Right cardiac atrium (tissue), 5 donors: ENCODE results near the gene UBE4A. TPM values are rescaled to one million over a fixed set of nuclear protein-coding genes. Genes with fewer than 3 reads are reported as not detected.

ENCODE experiments used
- ATAC-seq, 2 donors: fragments of 200-7000 bp; cut with Tn5 transposase; one replicate each; pipeline versions ENCODE4 v1.8.0 to v1.9.1; 2020; ENCODE audit warnings: moderate library complexity in 2 of 2, mild to moderate bottlenecking in 1 of 2
- DNase-seq, 3 donors: peaks; one replicate each; pipeline ENCODE4 v3.0.0-alpha.2; 2020
- H3K27ac ChIP-seq: one replicate; pipeline ENCODE4 v1.5.1; 2013; ENCODE audit warnings: mild to moderate bottlenecking, low read length, control low read depth, moderate library complexity
- H3K27me3 ChIP-seq: one replicate; pipeline ENCODE4 v1.6.1; 2013; ENCODE audit not compliant: control insufficient read depth, insufficient read depth
- H3K4me1 ChIP-seq: one replicate; pipeline ENCODE4 v1.6.1; 2013; ENCODE audit warnings: low read length; ENCODE audit not compliant: control insufficient read depth, insufficient read depth
- H3K4me3 ChIP-seq: one replicate; pipeline ENCODE4 v1.5.1; 2013; ENCODE audit warnings: low read length, control low read depth
- H3K9me3 ChIP-seq: one replicate; pipeline ENCODE4 v1.6.1; 2013; ENCODE audit warnings: low read length; ENCODE audit not compliant: control insufficient read depth
- WGBS: extraction: QIAGEN DNeasy Blood & Tissue Kit; methylation state at CpG from one replicate; pipeline ENCODE4 v1.1.7; 2013; 5-methylcytosine and 5-hydroxymethylcytosine counted together
- intact Hi-C, 4 donors: fragments of 100-400 bp; cut with DNase I; formaldehyde crosslinking; loops; one replicate each; pipeline versions ENCODE4 v1.11.0 to v1.14.0; 2022 to 2023
- polyA plus RNA-seq: library from polyadenylated mRNA; stranded (reverse); fragments of 200-250 nt; gene quantifications from one replicate; pipeline ENCODE4 v1.2.3, GENCODE V29; 2013
- total RNA-seq, 4 donors: library from RNA; stranded (reverse); fragmentation: NEBNext Ultra II Directional; extraction: Animal tissue kit (Norgen Biotek cat#: 25700); gene quantifications; one replicate each; pipeline ENCODE4 v1.2.1, GENCODE V29; 2021
- donor health status: healthy with polysubstance abuse.
- donor health status: DM: no; HTN: yes; CAD: no.
- donor health status: DM: no; HTN: no; CAD: no.
- donor health status: DM: no; HTN: yes; CAD: no; lungs with severe emphysema.
- donor health status: DM: yes; HTN: yes; CAD: no.

The UBE4A gene
- total and polyA plus RNA-seq, 5 donors = 15.9 to 45.8 (median 42.5) TPM

DNA sequence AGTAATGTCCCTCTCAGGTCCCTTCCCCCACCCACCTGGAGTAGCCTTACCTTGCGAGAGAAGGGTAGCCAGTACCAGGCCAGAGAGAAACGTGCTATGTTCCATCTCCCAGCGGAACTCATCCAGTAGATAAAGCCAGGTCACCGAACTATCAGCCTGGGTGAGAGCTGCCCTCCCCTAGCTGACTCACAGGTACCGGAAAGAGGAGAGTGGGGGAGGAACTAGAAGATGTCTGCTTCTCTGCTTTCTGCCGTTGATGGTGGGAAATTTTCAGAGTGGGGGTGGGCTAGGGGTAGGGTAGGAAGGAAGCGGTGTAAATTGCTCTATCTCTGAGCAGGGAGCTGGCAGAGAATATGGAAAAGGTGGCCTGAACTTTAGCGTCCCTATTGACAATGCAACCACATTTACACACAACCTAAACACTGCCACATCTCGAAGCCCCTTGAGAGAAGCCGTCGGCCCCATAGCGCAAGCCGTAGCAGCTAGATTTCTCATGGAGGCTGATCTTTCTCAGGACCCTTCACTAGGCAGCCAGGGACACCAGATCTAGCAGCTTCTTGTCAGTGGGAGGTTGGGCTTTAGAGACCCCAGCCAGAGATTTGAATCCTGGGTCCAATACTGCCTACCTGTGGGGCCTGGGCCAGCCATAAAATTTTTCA, 16.8 kb upstream of the UBE4A start, which contains the start of gene CD3D:
TSS of gene CD3D (minus strand) at position 203 of the 659 bp plus-strand sequence. CDS start at position 105, 98 bp downstream.
- ATAC-seq (no peak), DNase-seq (no peak)
- Histone ChIP-seq H3K4me3 (no peak within 1 kb of the TSS), H3K4me1 (no peaks in the 10 kb centered on the region), H3K27me3 (peaks cover 2% of the 10 kb centered on the region), H3K9me3 (no peaks in the 10 kb centered on the region), H3K27ac (no peak within 1 kb of the TSS)
- WGBS = 68% methylated on average over 13 of the region's 13 CpGs
- intact Hi-C loops = no loop called here

DNA sequence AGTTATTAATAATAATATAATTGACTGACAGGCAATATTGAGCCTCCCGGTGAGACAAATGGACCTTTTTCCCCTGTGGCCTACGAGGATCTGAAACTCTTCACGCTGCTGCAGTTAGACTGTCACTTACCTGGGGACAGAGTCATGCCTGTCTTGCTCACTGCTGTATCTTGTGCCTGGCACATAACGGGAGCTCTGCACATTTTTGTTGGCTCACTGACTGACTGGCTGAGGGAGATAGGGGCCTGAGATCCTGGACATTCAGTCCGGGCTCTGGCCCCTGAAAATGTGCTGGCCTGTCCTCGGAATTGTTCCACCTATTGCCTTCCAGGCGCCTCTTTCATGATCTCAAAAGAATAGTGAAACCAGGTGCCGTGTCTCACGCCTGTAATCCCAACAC, 16.2 kb upstream of the UBE4A start:
- intact Hi-C loops = no loop called here
- Histone ChIP-seq H3K4me3 (no peak overlapping the region), H3K27me3 (peaks cover 2% of the 10 kb centered on the region), H3K4me1 (no peaks in the 10 kb centered on the region), H3K9me3 (no peaks in the 10 kb centered on the region), H3K27ac (no peak overlapping the region)
- WGBS = 70% methylated on average over 9 of the region's 9 CpGs
- ATAC-seq = no peak
- DNase-seq = no peak

DNA sequence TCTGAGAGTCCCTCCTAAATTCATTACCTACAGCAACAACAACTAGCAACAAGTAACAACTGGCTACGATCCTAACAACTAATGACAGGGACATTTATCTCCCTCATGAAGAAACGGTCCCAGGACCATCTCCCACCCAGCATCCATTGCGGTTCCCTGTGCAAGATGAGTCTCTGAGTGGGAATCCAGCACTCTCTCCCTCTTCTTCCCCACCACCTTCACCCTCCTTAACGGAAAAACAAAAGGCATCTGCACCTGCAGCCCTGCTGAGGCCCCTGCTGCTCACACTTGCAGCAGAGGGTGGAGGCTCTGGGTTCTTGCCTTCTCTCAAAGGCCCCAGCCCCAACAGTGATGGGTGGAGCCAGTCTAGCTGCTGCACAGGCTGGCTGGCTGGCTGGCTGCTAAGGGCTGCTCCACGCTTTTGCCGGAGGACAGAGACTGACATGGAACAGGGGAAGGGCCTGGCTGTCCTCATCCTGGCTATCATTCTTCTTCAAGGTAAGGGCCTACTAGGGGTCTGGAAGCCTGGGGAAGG, 15.4 kb upstream of the UBE4A start, which contains the start of gene CD3G:
TSS of gene CD3G (plus strand) at position 364 of the 535 bp plus-strand sequence. CDS start at position 444, 80 bp downstream.
- H3K4me3 ChIP-seq = no peak within 1 kb of the TSS

DNA sequence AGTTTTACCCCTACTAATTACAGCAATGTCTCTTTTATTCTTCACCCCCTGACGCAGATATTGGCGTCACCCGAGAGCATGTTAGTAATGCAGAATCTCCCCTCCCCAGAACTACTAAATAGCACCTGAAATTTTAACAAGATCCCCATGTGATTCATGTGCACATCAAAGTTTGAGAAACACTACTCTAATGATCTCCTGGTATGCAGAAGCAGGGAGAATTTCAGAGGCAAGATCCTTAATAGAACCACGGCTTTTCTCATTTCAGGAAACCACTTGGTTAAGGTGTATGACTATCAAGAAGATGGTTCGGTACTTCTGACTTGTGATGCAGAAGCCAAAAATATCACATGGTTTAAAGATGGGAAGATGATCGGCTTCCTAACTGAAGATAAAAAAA, 9.9 kb upstream of the UBE4A start:
- Histone ChIP-seq H3K27ac (no peak overlapping the region), H3K4me3 (no peak overlapping the region), H3K9me3 (no peaks in the 10 kb centered on the region), H3K27me3 (peaks cover 4% of the 10 kb centered on the region), H3K4me1 (no peaks in the 10 kb centered on the region)
- ATAC-seq = no peak
- WGBS = 71% methylated on average over 6 of the region's 6 CpGs
- intact Hi-C loops = no loop called here
- DNase-seq = no peak

More for the DNA sequence above, 15.4 kb upstream of the UBE4A start, which contains the start of gene CD3G:
- H3K27ac ChIP-seq = no peak within 1 kb of the TSS
- H3K27me3 ChIP-seq = peaks cover 4% of the 10 kb centered on the region
- no peaks in the 10 kb centered on the region for H3K9me3 ChIP-seq
- DNase-seq (peak in 1 of 3 donors; percentile 59), ATAC-seq (peak in 1 of 2 donors; percentile 33)
- 71% methylated on average over 6 of the region's 6 CpGs for WGBS
- intact Hi-C loops = no loop called here
- H3K4me1 ChIP-seq = no peaks in the 10 kb centered on the region

DNA sequence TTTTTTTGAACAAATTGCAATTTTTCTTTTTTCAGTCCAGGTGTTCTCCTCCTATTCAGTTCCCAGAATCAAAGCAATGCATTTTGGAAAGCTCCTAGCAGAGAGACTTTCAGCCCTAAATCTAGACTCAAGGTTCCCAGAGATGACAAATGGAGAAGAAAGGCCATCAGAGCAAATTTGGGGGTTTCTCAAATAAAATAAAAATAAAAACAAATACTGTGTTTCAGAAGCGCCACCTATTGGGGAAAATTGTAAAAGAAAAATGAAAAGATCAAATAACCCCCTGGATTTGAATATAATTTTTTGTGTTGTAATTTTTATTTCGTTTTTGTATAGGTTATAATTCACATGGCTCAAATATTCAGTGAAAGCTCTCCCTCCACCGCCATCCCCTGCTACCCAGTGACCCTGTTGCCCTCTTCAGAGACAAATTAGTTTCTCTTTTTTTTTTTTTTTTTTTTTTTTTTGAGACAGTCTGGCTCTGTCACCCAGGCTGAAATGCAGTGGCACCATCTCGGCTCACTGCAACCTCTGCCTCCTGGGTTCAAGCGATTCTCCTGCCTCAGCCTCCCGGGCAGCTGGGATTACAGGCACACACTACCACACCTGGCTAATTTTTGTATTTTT, 6.2 kb upstream of the UBE4A start:
- DNase-seq (no peak), ATAC-seq (no peak)
- no peaks in the 10 kb centered on the region for H3K9me3 ChIP-seq
- H3K4me3 ChIP-seq = no peak overlapping the region
- WGBS = 11% methylated on average over 6 of the region's 6 CpGs
- H3K4me1 ChIP-seq = no peaks in the 10 kb centered on the region
- peaks cover 2% of the 10 kb centered on the region for H3K27me3 ChIP-seq
- H3K27ac ChIP-seq = no peak overlapping the region
- intact Hi-C loops = loop anchor here in 3 of 4 donors (5.0 to 10.0 kb wide), 2 partner anchors 156 to 208 kb away; no protein-coding TSS in a partner anchor

- Histone ChIP-seq H3K9me3 (no peaks in the 10 kb centered on the region), H3K4me1 (peaks cover 4% of the 10 kb centered on the region), H3K4me3 (no peak overlapping the region), H3K27me3 (no peaks in the 10 kb centered on the region), H3K27ac (no peak overlapping the region)
- DNase-seq (no peak), ATAC-seq (no peak)
- intact Hi-C loops = loop anchor here in 3 of 4 donors (5.0 to 10.0 kb wide), 2 partner anchors 161 to 213 kb away; no protein-coding TSS in a partner anchor
- 55% methylated on average over 3 of the region's 3 CpGs for WGBS
Measured at GRCh38 chr11:118358071-118358470, 1.3 kb upstream of the UBE4A start.

DNA sequence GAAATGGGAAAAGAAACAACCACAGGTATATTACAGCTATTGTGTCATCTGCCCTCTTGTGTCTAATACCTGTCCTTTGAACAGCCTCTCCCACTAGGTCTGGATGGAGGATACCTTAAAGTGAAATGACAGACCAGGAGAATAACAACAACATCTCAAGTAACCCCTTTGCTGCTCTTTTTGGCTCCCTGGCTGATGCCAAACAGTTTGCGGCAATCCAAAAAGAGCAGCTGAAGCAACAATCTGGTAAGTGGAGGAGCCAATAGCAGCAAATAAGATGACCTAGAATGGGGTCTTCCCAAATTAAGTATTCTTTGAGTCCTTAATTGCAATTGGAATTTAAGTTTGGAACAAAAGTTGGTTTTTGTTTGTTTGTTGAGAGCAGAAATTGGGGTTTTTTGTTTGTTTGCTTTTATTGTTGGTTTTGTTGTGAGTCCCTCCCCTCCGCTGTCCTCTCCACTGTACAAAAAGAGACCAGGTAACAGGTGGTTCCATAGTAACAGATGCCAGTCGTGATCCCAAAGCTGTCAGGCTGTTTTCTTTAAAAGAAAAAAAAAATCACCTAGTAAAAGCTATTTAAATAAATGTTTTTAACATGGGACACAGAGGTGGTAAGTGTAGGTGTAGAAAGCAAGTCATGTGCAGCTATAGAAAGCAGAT, 5.7 kb downstream of the UBE4A start:
- no peak overlapping the region for H3K4me3 ChIP-seq
- DNase-seq = no peak
- intact Hi-C loops = no loop called here
- WGBS = 94% methylated on average over 3 of the region's 3 CpGs
- H3K9me3 ChIP-seq = no peaks in the 10 kb centered on the region
- H3K4me1 ChIP-seq = peaks cover 6% of the 10 kb centered on the region
- no peaks in the 10 kb centered on the region for H3K27me3 ChIP-seq
- H3K27ac ChIP-seq = no peak overlapping the region
- no peak for ATAC-seq

GRCh38 chr11:118366287-118366686, 6.9 kb downstream of the UBE4A start:
- no peak for DNase-seq
- intact Hi-C loops = no loop called here
- Histone ChIP-seq H3K9me3 (no peaks in the 10 kb centered on the region), H3K27ac (no peak overlapping the region), H3K4me3 (no peak overlapping the region), H3K27me3 (no peaks in the 10 kb centered on the region), H3K4me1 (peaks cover 4% of the 10 kb centered on the region)
- peak; percentile 76 to 88 for ATAC-seq
- 66% methylated on average over 1 of the region's 1 CpG for WGBS

DNA sequence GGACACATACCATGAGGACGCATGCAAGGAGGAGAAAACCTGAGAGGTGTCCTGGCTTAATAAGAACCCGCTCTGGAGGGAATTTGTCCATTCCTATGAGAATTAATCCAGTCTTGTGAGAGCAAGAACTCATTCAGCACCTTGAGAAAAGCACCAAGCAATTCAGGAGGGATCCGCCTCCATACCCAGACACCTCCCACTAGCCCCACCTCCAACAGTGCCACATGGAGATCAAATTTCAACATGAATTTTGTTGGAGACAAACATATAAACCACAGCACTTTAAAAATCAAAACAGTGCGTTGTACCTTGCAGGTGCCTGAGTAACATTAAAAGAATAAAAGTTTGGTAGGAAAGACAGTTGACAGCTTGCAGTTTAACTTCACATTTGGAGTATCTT, 11.4 kb downstream of the UBE4A start:
- DNase-seq = no peak
- intact Hi-C loops = no loop called here
- Histone ChIP-seq H3K27me3 (no peaks in the 10 kb centered on the region), H3K9me3 (no peaks in the 10 kb centered on the region), H3K27ac (no peak overlapping the region), H3K4me3 (no peak overlapping the region), H3K4me1 (peaks cover 2% of the 10 kb centered on the region)
- ATAC-seq = no peak
- WGBS = 98% methylated on average over 4 of the region's 4 CpGs

DNA sequence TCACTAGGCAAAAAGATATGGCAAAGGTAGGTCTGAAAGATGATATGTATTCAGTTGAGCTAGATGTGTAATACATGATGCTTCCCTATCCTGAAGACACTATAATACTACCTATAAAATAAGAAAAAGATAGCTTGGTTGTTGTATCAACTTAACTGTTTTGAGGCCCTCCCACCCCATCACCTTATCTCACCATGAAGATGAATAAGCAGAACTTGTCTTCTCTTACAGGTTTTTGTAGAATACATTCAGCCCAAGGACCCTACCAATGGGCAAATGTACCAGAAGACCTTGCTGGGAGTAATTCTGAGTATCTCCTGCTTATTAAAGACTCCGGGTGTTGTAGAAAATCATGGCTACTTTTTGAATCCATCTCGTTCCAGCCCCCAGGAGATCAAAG, 13.9 kb downstream of the UBE4A start:
- 96% methylated on average over 2 of the region's 2 CpGs for WGBS
- intact Hi-C loops = no loop called here
- no peaks in the 10 kb centered on the region for H3K9me3 ChIP-seq

GRCh38 chr11:118373871-118374270, 14.5 kb downstream of the UBE4A start:
- Histone ChIP-seq H3K27me3 (no peaks in the 10 kb centered on the region), H3K4me3 (no peak overlapping the region), H3K9me3 (no peaks in the 10 kb centered on the region), H3K4me1 (no peaks in the 10 kb centered on the region), H3K27ac (no peak overlapping the region)
- ATAC-seq (no peak), DNase-seq (no peak)
- intact Hi-C loops = no loop called here
- 95% methylated on average over 5 of the region's 5 CpGs for WGBS

More for the DNA sequence above, 13.9 kb downstream of the UBE4A start:
- ATAC-seq (no peak), DNase-seq (no peak)
- Histone ChIP-seq H3K4me3 (no peak overlapping the region), H3K27ac (no peak overlapping the region), H3K27me3 (no peaks in the 10 kb centered on the region), H3K4me1 (no peaks in the 10 kb centered on the region)
